Neural progenitor cell (in vitro differentiated cells): ENCODE results near the gene BDH1.

Source experiments
- CTCF ChIP-seq: fragments of 200-600 bp; sonication (generic); IDR thresholded peaks from 2 replicates; pipeline ENCODE4 v1.5.1; 2017; ENCODE audit warnings: antibody characterized with exemption, mild to moderate bottlenecking
- EZH2 ChIP-seq: fragments of 200-600 bp; sonication (generic); IDR thresholded peaks from 2 replicates; pipeline ENCODE4 v1.6.1; 2017; ENCODE audit warnings: antibody characterized with exemption, mild to moderate bottlenecking, moderate library complexity
- EZH2phosphoT487 ChIP-seq: fragments of 200-600 bp; sonication (generic); IDR thresholded peaks from 2 replicates; pipeline ENCODE4 v1.6.1; 2017; ENCODE audit warnings: antibody characterized with exemption

- TF ChIP-seq CTCF (no peak), EZH2phosphoT487 (no peak), EZH2 (no peak)
These were observed 12.3 kb upstream of the BDH1 start for GRCh38 chr3:197567904-197568681.
